Thymus (tissue), 11 donors: ENCODE results near the gene VSIG10L. TPM values are rescaled to one million over a fixed set of nuclear protein-coding genes. Genes with fewer than 3 reads are reported as not detected.
A peak's percentile ranks its signal among the peaks of the same experiment; 100 is the strongest.

Source experiments
- DNase-seq, 9 donors: peaks; one replicate each; pipeline ENCODE4 v3.0.0-alpha.2; 2013; ENCODE audit warnings: low spot score in 9 of 9, low read depth in 6 of 9, missing footprints in 1 of 9
- H3K27ac ChIP-seq, 2 donors: one replicate each; pipeline ENCODE4 v1.5.1; 2013; ENCODE audit warnings: control low read depth in 1 of 2, low read depth in 1 of 2, low read length in 1 of 2, mild to moderate bottlenecking in 1 of 2, moderate library complexity in 1 of 2
- H3K27me3 ChIP-seq, 2 donors: one replicate each; pipeline ENCODE4 v1.5.1; 2013; ENCODE audit warnings: low read length in 1 of 2; ENCODE audit not compliant: control insufficient read depth in 2 of 2, insufficient read depth in 1 of 2
- H3K36me3 ChIP-seq, 2 donors: one replicate each; pipeline ENCODE4 v1.5.1; 2013; ENCODE audit warnings: low read length in 1 of 2, mild to moderate bottlenecking in 1 of 2, moderate library complexity in 1 of 2; ENCODE audit not compliant: control insufficient read depth in 2 of 2, insufficient read depth in 2 of 2
- H3K4me1 ChIP-seq, 2 donors: one replicate each; pipeline ENCODE4 v1.5.1; 2013; ENCODE audit warnings: low read length in 2 of 2; ENCODE audit not compliant: control insufficient read depth in 2 of 2, insufficient read depth in 2 of 2
- H3K4me3 ChIP-seq, 2 donors: one replicate each; pipeline ENCODE4 v1.5.1; 2013; ENCODE audit warnings: low read length in 2 of 2, control low read depth in 1 of 2, mild to moderate bottlenecking in 1 of 2
- H3K9me3 ChIP-seq, 2 donors: one replicate each; pipeline ENCODE4 v1.5.1; 2013; ENCODE audit warnings: low read length in 1 of 2, mild to moderate bottlenecking in 1 of 2; ENCODE audit not compliant: control insufficient read depth in 2 of 2, insufficient read depth in 1 of 2
- WGBS: extraction: QIAGEN DNeasy Blood & Tissue Kit; methylation state at CpG from one replicate; pipeline ENCODE4 v1.1.7; 2013; 5-methylcytosine and 5-hydroxymethylcytosine counted together
- polyA plus RNA-seq: library from polyadenylated mRNA; stranded (reverse); fragments of 200-250 nt; gene quantifications from one replicate; pipeline ENCODE4 v1.2.3, GENCODE V29; 2013
- total RNA-seq: library from RNA; stranded (reverse); fragments of 120-200 nt; gene quantifications from one replicate; pipeline ENCODE4 v1.2.4, GENCODE V29; 2013
- donor health status: healthy.

Gene VSIG10L
- total and polyA plus RNA-seq, 2 donors, result 0.42 to 5.7 TPM

GRCh38 chr19:51333836-51334460, 8.0 kb downstream of the VSIG10L start:
- no peak overlapping the region for H3K27ac ChIP-seq
- 95% methylated on average over 13 of the region's 13 CpGs for WGBS
- H3K27me3 ChIP-seq, result peaks cover 0 to 6% of the 10 kb centered on the region in 2 donors
- no peak for DNase-seq
- H3K9me3 ChIP-seq, result peaks cover 0 to 2% of the 10 kb centered on the region in 2 donors
- peaks cover 0 to 8% of the 10 kb centered on the region in 2 donors for H3K4me1 ChIP-seq
- no peaks in the 10 kb centered on the region for H3K36me3 ChIP-seq
- no peak overlapping the region for H3K4me3 ChIP-seq

- peaks cover 0 to 2% of the 10 kb centered on the region in 2 donors for H3K9me3 ChIP-seq
- no peak for DNase-seq
- no peak overlapping the region for H3K4me3 ChIP-seq
- 93% methylated on average over 6 of the region's 6 CpGs for WGBS
- H3K36me3 ChIP-seq, result no peaks in the 10 kb centered on the region
- H3K27ac ChIP-seq, result no peak overlapping the region
- H3K4me1 ChIP-seq, result peaks cover 0 to 4% of the 10 kb centered on the region in 2 donors
- peaks cover 18 to 24% of the 10 kb centered on the region in 2 donors for H3K27me3 ChIP-seq
Observed at GRCh38 chr19:51331716-51332115, 10.2 kb downstream of the VSIG10L start.

- Histone ChIP-seq H3K4me3 (no peak overlapping the region), H3K4me1 (peaks cover 0 to 4% of the 10 kb centered on the region in 2 donors), H3K36me3 (no peaks in the 10 kb centered on the region), H3K27ac (no peak overlapping the region), H3K9me3 (peaks cover 0 to 2% of the 10 kb centered on the region in 2 donors), H3K27me3 (peaks cover 23 to 29% of the 10 kb centered on the region in 2 donors)
- WGBS, result 64% methylated on average over 3 of the region's 3 CpGs
- no peak for DNase-seq
Observed at GRCh38 chr19:51331193-51331592, 10.7 kb downstream of the VSIG10L start.

- Histone ChIP-seq H3K4me3 (no peak overlapping the region), H3K27ac (no peak overlapping the region), H3K36me3 (no peaks in the 10 kb centered on the region), H3K9me3 (peaks cover 0 to 2% of the 10 kb centered on the region in 2 donors), H3K27me3 (peaks cover 27 to 37% of the 10 kb centered on the region in 2 donors), H3K4me1 (peaks cover 0 to 4% of the 10 kb centered on the region in 2 donors)
- over 99% methylated on average over 4 of the region's 4 CpGs for WGBS
- DNase-seq, result no peak
Observed at GRCh38 chr19:51330366-51330765, 11.6 kb downstream of the VSIG10L start.

DNA sequence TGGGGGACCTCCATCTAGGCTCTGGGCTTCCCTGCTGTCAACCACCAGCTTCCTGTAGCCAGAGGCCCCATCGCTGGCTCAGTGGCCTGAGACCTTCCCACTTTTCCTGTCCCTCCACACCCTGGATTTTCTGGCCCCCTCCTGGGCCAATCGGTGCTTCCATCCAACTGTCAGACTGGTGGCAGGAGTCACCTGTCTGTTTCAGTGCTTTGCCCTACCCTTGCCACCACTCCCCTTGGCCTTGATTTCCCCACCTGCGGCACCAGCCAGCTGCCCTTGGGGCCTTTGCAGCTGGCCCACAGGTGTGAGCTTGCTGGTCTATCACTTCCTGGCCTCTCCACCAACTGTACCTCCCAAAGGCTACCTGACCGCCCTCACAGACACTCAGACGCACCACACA, 12.5 kb downstream of the VSIG10L start:
- Histone ChIP-seq H3K27me3 (peaks cover 31 to 44% of the 10 kb centered on the region in 2 donors), H3K4me1 (peaks cover 0 to 4% of the 10 kb centered on the region in 2 donors), H3K36me3 (no peaks in the 10 kb centered on the region), H3K4me3 (no peak overlapping the region), H3K27ac (no peak overlapping the region), H3K9me3 (peaks cover 0 to 2% of the 10 kb centered on the region in 2 donors)
- no peak for DNase-seq
- 77% methylated on average over 5 of the region's 5 CpGs for WGBS

GRCh38 chr19:51327066-51328001, 14.6 kb downstream of the VSIG10L start:
- peak in 5 of 9 donors; percentile 11 to 56 (median 28) for DNase-seq
- peaks cover 31 to 52% of the 10 kb centered on the region in 2 donors for H3K27me3 ChIP-seq
- H3K4me3 ChIP-seq, result peak overlapping the region in 1 of 2 donors; percentile 20
- H3K27ac ChIP-seq, result no peak overlapping the region
- peaks cover 0 to 4% of the 10 kb centered on the region in 2 donors for H3K4me1 ChIP-seq
- H3K36me3 ChIP-seq, result no peaks in the 10 kb centered on the region
- 6% methylated on average over 75 of the region's 75 CpGs for WGBS
- peaks cover 0 to 2% of the 10 kb centered on the region in 2 donors for H3K9me3 ChIP-seq

- Histone ChIP-seq H3K27ac (no peak overlapping the region), H3K9me3 (peaks cover 0 to 2% of the 10 kb centered on the region in 2 donors), H3K27me3 (peaks cover 31 to 52% of the 10 kb centered on the region in 2 donors), H3K4me1 (peaks cover 0 to 4% of the 10 kb centered on the region in 2 donors), H3K36me3 (no peaks in the 10 kb centered on the region), H3K4me3 (no peak overlapping the region)
- 24% methylated on average over 36 of the region's 36 CpGs for WGBS
- no peak for DNase-seq
Observed at GRCh38 chr19:51326216-51327065, 15.5 kb downstream of the VSIG10L start.

- Histone ChIP-seq H3K4me1 (peaks cover 0 to 4% of the 10 kb centered on the region in 2 donors), H3K9me3 (no peaks in the 10 kb centered on the region), H3K36me3 (no peaks in the 10 kb centered on the region), H3K27me3 (peaks cover 31 to 52% of the 10 kb centered on the region in 2 donors), H3K27ac (no peak overlapping the region), H3K4me3 (no peak overlapping the region)
- WGBS, result 70% methylated on average over 26 of the region's 26 CpGs
- no peak for DNase-seq
Observed at GRCh38 chr19:51325161-51325976, 16.6 kb downstream of the VSIG10L start.
